SK-N-SH treated with all-trans-retinoic acid at 6 μM for 48 hours (cell line): Measurements from ENCODE around the gene TMEM250.

Source experiments
- ESRRG ChIP-seq: fragments of 250-450 bp; sonication (Bioruptor Pico); IDR thresholded peaks from 2 replicates; pipeline ENCODE4 v1.6.1; 2021; ENCODE audit warnings: mild to moderate bottlenecking
- ZFP3 ChIP-seq: fragments of 250-450 bp; sonication (Bioruptor Pico); IDR thresholded peaks from 2 replicates; pipeline ENCODE4 v1.5.0; 2020; ENCODE audit warnings: mild to moderate bottlenecking, moderate library complexity
- ZFP30 ChIP-seq: fragments of 450-650 bp; formaldehyde crosslinking; IDR thresholded peaks from 2 replicates; pipeline ENCODE4 v1.5.0; 2022; ENCODE audit warnings: mild to moderate bottlenecking, moderate library complexity
- ZNF565 ChIP-seq: fragments of 450-650 bp; formaldehyde crosslinking; conservative IDR thresholded peaks from 2 replicates; pipeline ENCODE4 v1.5.0; 2020; ENCODE audit warnings: low read depth, mild to moderate bottlenecking, moderate library complexity
- TF ChIP-seq, protein P1 (sequence below): fragments of 250-450 bp; sonication (Bioruptor Pico); IDR thresholded peaks from 2 replicates; pipeline ENCODE4 v1.8.0; 2020; ENCODE audit warnings: mild to moderate bottlenecking, moderate library complexity, borderline replicate concordance
- TF ChIP-seq, protein P2 (sequence below): fragments of 250-450 bp; sonication (Bioruptor Pico); IDR thresholded peaks from 2 replicates; pipeline ENCODE4 v1.8.0; 2021; ENCODE audit warnings: low read depth, mild to moderate bottlenecking, moderate library complexity, borderline replicate concordance

- no peak for TF ChIP-seq ZNF565 (CRISPR knock-in tag)
- TF ChIP-seq, protein P1, sequence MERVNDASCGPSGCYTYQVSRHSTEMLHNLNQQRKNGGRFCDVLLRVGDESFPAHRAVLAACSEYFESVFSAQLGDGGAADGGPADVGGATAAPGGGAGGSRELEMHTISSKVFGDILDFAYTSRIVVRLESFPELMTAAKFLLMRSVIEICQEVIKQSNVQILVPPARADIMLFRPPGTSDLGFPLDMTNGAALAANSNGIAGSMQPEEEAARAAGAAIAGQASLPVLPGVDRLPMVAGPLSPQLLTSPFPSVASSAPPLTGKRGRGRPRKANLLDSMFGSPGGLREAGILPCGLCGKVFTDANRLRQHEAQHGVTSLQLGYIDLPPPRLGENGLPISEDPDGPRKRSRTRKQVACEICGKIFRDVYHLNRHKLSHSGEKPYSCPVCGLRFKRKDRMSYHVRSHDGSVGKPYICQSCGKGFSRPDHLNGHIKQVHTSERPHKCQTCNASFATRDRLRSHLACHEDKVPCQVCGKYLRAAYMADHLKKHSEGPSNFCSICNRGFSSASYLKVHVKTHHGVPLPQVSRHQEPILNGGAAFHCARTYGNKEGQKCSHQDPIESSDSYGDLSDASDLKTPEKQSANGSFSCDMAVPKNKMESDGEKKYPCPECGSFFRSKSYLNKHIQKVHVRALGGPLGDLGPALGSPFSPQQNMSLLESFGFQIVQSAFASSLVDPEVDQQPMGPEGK (CRISPR knock-in tag): no peak
- TF ChIP-seq ZFP30: no peak
- no peak for TF ChIP-seq ZFP3 (CRISPR knock-in tag)
- TF ChIP-seq ESRRG (CRISPR knock-in tag): no peak
- TF ChIP-seq, protein P2, sequence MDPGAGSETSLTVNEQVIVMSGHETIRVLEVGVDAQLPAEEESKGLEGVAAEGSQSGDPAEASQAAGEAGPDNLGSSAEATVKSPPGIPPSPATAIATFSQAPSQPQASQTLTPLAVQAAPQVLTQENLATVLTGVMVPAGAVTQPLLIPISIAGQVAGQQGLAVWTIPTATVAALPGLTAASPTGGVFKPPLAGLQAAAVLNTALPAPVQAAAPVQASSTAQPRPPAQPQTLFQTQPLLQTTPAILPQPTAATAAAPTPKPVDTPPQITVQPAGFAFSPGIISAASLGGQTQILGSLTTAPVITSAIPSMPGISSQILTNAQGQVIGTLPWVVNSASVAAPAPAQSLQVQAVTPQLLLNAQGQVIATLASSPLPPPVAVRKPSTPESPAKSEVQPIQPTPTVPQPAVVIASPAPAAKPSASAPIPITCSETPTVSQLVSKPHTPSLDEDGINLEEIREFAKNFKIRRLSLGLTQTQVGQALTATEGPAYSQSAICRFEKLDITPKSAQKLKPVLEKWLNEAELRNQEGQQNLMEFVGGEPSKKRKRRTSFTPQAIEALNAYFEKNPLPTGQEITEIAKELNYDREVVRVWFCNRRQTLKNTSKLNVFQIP: no peak
Measured at GRCh38 chr9:136110082-136111061, 8.3 kb downstream of the TMEM250 start.
